PC-9 (cell line): Measurements from ENCODE around the gene TYW3.

Source experiments
- CTCF ChIP-seq: fragments of 200-600 bp; sonication (generic); conservative IDR thresholded peaks from 2 replicates; pipeline ENCODE4 v1.6.1; 2017; ENCODE audit warnings: mixed run types, antibody characterized with exemption, mild to moderate bottlenecking, moderate library complexity
- EZH2 ChIP-seq: fragments of 200-600 bp; sonication (generic); IDR thresholded peaks from 2 replicates; pipeline ENCODE4 v1.8.0; 2017; ENCODE audit warnings: antibody characterized with exemption, low read depth

- TF ChIP-seq CTCF (no peak; the same call in 1 of the 2 replicates), EZH2 (no peak)
These were observed 42.8 kb downstream of the TYW3 start for GRCh38 chr1:74775735-74776134.
